OCI-LY3 (cell line): Measurements from ENCODE around the gene BANP.
"Not testable (repeated sequence)": the region's sequence is repeated elsewhere in the genome, so short reads cannot be mapped to it uniquely, and the experiment has no call there.

Experiments
- EZH2phosphoT487 ChIP-seq: fragments of 200-600 bp; shearing (Covaris generic); IDR thresholded peaks from 2 replicates; pipeline ENCODE4 v1.6.1; 2018; ENCODE audit warnings: antibody characterized with exemption, mixed run types, low read depth
- TF ChIP-seq, protein P1 (sequence below): fragments of 200-600, 300-600 bp; sonication (generic); IDR thresholded peaks from 2 replicates; pipeline ENCODE4 v1.5.1; 2014; ENCODE audit warnings: antibody characterized with exemption, low read length, low read depth

GRCh38 chr16:88101623-88102105, 150.4 kb downstream of the BANP start:
- TF ChIP-seq EZH2phosphoT487 = not testable (repeated sequence)
- TF ChIP-seq, protein P1, sequence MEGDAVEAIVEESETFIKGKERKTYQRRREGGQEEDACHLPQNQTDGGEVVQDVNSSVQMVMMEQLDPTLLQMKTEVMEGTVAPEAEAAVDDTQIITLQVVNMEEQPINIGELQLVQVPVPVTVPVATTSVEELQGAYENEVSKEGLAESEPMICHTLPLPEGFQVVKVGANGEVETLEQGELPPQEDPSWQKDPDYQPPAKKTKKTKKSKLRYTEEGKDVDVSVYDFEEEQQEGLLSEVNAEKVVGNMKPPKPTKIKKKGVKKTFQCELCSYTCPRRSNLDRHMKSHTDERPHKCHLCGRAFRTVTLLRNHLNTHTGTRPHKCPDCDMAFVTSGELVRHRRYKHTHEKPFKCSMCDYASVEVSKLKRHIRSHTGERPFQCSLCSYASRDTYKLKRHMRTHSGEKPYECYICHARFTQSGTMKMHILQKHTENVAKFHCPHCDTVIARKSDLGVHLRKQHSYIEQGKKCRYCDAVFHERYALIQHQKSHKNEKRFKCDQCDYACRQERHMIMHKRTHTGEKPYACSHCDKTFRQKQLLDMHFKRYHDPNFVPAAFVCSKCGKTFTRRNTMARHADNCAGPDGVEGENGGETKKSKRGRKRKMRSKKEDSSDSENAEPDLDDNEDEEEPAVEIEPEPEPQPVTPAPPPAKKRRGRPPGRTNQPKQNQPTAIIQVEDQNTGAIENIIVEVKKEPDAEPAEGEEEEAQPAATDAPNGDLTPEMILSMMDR = not testable (repeated sequence)
